ENCODE measurements around the gene PRB3.

Gene PRB3

GRCh38 chr12:11269607-11270006 is at the start of gene PRB3:
Gene PRB3 (minus strand): TSS chr12:11269707. CDS start chr12:11269669, 38 bp downstream.
- no peak for DNase-seq

- DNase-seq = no peak
Measured at GRCh38 chr12:11310336-11310735, 40.8 kb upstream of the PRB3 start, which contains the start of gene PRB4. Gene PRB4 (minus strand): TSS chr12:11310436. CDS start chr12:11310398, 38 bp downstream.

- no peak for DNase-seq
Measured at GRCh38 chr12:11307143-11307542, 37.6 kb upstream of the PRB3 start.

GRCh38 chr12:11273449-11273848 is 3.9 kb upstream of the PRB3 start:
- no peak for DNase-seq

GRCh38 chr12:11264501-11264900 is 5.0 kb downstream of the PRB3 start:
- no peak for DNase-seq

- no peak for DNase-seq
Measured at GRCh38 chr12:11246489-11246888, 23.0 kb downstream of the PRB3 start.

GRCh38 chr12:11242656-11243055 is 26.9 kb downstream of the PRB3 start:
- DNase-seq = no peak

GRCh38 chr12:11240348-11240930 is 29.1 kb downstream of the PRB3 start:
- DNase-seq = no peak

- no peak for DNase-seq
Measured at GRCh38 chr12:11238275-11238674, 31.2 kb downstream of the PRB3 start.

GRCh38 chr12:11233532-11233931 is 36.0 kb downstream of the PRB3 start:
- DNase-seq = no peak

- DNase-seq = no peak
Measured at GRCh38 chr12:11228296-11228879, 41.1 kb downstream of the PRB3 start.

- DNase-seq = no peak
Measured at GRCh38 chr12:11227373-11227772, 42.1 kb downstream of the PRB3 start.

Data from NCI-H2171 treated with DMSO at 0.1 percent for 48 hours (cell line).